Measurements from ENCODE around the gene RPL10A.
"Not testable (repeated sequence)": the region's sequence is repeated elsewhere in the genome, so short reads cannot be mapped to it uniquely, and the experiment has no call there.

The RPL10A gene
- total RNA-seq, result 546 to 1,178 (median 840) reads per million in 9 experiments

DNA sequence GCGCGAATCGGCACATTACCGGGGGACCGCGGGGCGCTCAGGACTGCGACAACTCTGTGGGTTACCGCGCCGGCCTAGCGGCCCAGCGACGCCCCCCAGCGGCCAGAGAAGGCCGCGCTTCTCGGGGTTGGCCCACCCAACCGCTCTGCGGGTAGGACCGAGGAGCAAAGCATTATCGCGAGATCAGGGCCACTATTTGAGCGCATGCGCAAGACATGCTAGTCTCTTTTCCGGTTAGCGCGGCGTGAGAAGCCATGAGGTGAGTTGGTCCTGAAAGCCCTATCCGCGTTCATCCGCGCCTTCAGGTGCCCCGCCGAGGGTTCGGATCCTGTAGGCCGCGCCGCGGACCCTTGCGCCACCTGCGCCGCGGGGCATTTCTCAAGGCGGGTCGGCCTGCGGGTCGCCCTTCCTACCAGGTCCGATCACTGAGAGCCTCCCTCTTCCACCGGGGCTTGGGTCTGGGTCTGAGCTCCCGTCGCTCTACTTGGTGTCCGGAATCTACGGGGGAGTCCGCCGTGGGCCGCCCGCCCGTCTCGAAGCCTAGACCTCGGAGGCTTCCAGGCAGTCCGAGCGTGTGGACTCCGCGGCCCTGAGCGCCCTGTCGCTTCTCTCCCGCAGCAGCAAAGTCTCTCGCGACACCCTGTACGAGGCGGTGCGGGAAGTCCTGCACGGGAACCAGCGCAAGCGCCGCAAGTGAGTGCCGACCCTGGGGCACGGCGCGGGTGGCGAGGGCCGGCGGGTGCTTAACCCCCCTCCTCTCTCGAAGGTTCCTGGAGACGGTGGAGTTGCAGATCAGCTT, at the start of gene RPL10A:
TSS of gene RPL10A (plus strand) at position 221 of the 799 bp plus-strand sequence. CDS start at position 255, 34 bp downstream.
- H3K9me3 Mint-ChIP-seq, result no peaks in the 10 kb centered on the region
- H3K27me3 Mint-ChIP-seq, result no peaks in the 10 kb centered on the region
- peaks cover 31% of the 10 kb centered on the region in 2 donors for H3K4me1 Mint-ChIP-seq (ENCODE audit: low read depth in 2 of 2)
- H3K36me3 Mint-ChIP-seq (ENCODE audit: insufficient read depth), result peaks cover 59% of the 10 kb centered on the region
- peak within 1 kb of the TSS; percentile 97 to 98 for H3K4me3 Mint-ChIP-seq
- peak; percentile 86 for ATAC-seq (replicated peaks)
- DNase-seq, result peak; percentile 93
- peak within 1 kb of the TSS; percentile 97 to 99 for H3K27ac Mint-ChIP-seq

DNA sequence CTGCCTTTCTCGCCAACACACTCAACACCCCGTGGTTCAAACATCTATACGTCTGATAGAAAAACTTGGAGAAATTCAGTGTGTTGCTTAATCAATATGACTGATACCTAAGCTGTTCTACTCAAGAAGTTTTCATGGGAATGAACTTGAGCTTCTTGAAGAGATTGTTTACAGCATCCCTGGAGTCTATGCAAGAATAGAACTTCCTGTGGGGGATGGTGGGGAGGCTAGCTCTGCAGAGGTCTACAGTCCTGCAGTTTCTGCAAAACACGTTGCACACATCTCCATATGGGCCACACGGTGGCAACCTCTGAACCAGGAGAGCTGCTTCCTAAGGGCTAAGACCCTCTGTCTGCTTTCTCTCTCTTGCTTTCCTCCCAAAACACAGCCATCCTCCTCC, 48.8 kb upstream of the RPL10A start:
- H3K36me3 Mint-ChIP-seq (ENCODE audit: insufficient read depth), result peaks cover 50% of the 10 kb centered on the region
- no peaks in the 10 kb centered on the region for H3K9me3 Mint-ChIP-seq
- ATAC-seq (replicated peaks) (no peak), DNase-seq (no peak)
- no peak overlapping the region for H3K4me3 Mint-ChIP-seq
- H3K4me1 Mint-ChIP-seq (ENCODE audit: low read depth in 2 of 2), result peaks cover 15 to 22% of the 10 kb centered on the region in 2 donors
- no peak overlapping the region for H3K27ac Mint-ChIP-seq
- no peaks in the 10 kb centered on the region for H3K27me3 Mint-ChIP-seq

DNA sequence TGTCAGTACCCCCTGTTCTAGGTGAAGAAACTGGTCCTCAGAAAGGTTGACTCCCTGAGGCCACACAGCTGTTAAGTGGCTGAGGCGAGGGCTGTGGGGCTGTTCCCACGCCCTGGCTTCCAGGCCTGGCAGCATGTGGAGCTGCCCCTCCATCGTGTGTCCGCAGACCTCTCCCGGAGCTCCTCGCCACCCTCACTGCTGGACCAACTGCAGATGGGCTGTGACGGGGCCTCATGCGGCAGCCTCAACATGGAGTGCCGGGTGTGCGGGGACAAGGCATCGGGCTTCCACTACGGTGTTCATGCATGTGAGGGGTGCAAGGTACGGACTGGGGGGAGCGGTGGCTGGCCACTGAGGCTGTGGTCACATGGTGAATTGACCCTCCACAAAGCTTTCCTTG, 48.2 kb upstream of the RPL10A start:
- H3K36me3 Mint-ChIP-seq (ENCODE audit: insufficient read depth), result peaks cover 52% of the 10 kb centered on the region
- no peak for ATAC-seq (replicated peaks)
- no peak overlapping the region for H3K4me3 Mint-ChIP-seq
- H3K27ac Mint-ChIP-seq, result no peak overlapping the region
- peaks cover 15 to 19% of the 10 kb centered on the region in 2 donors for H3K4me1 Mint-ChIP-seq (ENCODE audit: low read depth in 2 of 2)
- H3K27me3 Mint-ChIP-seq, result no peaks in the 10 kb centered on the region
- DNase-seq, result no peak
- no peaks in the 10 kb centered on the region for H3K9me3 Mint-ChIP-seq

DNA sequence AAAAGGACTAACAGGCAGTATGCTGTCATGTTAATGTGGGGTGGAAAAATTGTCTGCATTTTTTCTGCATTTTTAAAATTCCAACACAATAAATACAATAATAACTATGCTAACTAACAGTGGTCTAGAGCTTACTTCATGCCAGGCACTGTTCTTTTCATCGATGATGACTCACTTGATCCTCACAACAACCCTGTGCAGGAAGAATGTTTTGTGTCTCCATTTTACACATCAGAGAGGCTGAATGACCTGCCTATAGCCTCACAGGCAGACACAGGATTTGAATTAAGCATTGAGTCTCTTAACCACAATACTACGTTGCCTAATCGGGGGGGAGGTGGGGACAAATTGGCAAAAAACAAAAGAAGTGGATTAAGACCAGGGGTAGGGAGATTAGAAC, 42.9 kb upstream of the RPL10A start:
- ATAC-seq (replicated peaks), result no peak
- peaks cover 41% of the 10 kb centered on the region for H3K36me3 Mint-ChIP-seq (ENCODE audit: insufficient read depth)

DNA sequence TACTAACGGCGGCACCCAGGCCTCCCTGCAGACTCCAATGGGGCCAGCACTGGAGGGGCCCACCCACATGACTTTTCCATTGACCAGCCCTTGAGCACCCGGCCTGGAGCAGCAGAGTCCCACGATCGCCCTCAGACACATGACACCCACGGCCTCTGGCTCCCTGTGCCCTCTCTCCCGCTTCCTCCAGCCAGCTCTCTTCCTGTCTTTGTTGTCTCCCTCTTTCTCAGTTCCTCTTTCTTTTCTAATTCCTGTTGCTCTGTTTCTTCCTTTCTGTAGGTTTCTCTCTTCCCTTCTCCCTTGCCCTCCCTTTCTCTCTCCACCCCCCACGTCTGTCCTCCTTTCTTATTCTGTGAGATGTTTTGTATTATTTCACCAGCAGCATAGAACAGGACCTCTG, 42.1 kb upstream of the RPL10A start:
- no peaks in the 10 kb centered on the region for H3K27me3 Mint-ChIP-seq
- H3K4me3 Mint-ChIP-seq, result no peak overlapping the region
- H3K27ac Mint-ChIP-seq, result no peak overlapping the region
- DNase-seq, result no peak
- H3K36me3 Mint-ChIP-seq (ENCODE audit: insufficient read depth), result peaks cover 38% of the 10 kb centered on the region
- H3K4me1 Mint-ChIP-seq (ENCODE audit: low read depth in 2 of 2), result no peaks in the 10 kb centered on the region
- H3K9me3 Mint-ChIP-seq, result peaks cover 0 to 2% of the 10 kb centered on the region in 2 donors
- ATAC-seq (replicated peaks), result no peak

More for the DNA sequence above, 42.9 kb upstream of the RPL10A start:
- no peak overlapping the region for H3K4me3 Mint-ChIP-seq
- H3K27me3 Mint-ChIP-seq, result no peaks in the 10 kb centered on the region
- DNase-seq, result no peak
- peaks cover 0 to 2% of the 10 kb centered on the region in 2 donors for H3K9me3 Mint-ChIP-seq
- H3K4me1 Mint-ChIP-seq (ENCODE audit: low read depth in 2 of 2), result no peaks in the 10 kb centered on the region
- H3K27ac Mint-ChIP-seq, result no peak overlapping the region

DNA sequence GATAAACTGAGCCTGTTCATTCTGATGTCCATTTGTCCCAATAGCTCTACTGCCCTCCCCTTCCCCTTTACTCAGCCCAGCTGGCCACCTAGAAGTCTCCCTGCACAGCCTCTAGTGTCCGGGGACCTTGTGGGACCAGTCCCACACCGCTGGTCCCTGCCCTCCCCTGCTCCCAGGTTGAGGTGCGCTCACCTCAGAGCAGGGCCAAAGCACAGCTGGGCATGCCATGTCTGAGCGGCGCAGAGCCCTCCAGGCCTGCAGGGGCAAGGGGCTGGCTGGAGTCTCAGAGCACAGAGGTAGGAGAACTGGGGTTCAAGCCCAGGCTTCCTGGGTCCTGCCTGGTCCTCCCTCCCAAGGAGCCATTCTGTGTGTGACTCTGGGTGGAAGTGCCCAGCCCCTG, 40.8 kb upstream of the RPL10A start:
- no peak overlapping the region for H3K27ac Mint-ChIP-seq
- H3K27me3 Mint-ChIP-seq, result no peaks in the 10 kb centered on the region
- H3K9me3 Mint-ChIP-seq, result peaks cover 0 to 2% of the 10 kb centered on the region in 2 donors
- ATAC-seq (replicated peaks) (no peak), DNase-seq (no peak)
- no peak overlapping the region for H3K4me3 Mint-ChIP-seq
- H3K36me3 Mint-ChIP-seq (ENCODE audit: insufficient read depth), result peaks cover 27% of the 10 kb centered on the region
- no peaks in the 10 kb centered on the region for H3K4me1 Mint-ChIP-seq (ENCODE audit: low read depth in 2 of 2)

DNA sequence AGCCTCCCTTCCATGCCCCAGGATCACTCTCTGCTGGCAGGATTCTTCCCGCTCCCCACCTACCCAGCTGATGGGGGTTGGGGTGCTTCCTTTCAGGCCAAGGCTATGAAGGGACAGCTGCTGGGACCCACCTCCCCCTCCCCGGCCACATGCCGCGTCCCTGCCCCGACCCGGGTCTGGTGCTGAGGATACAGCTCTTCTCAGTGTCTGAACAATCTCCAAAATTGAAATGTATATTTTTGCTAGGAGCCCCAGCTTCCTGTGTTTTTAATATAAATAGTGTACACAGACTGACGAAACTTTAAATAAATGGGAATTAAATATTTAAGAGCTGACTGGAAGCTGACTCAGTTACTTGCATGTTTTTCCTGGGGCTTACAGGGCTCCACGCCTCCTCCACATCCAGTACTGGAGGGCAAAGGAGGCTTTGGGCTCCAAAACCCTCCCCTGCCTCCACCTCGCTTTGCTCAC, 40.3 kb upstream of the RPL10A start:
- Mint-ChIP-seq H3K4me1 (ENCODE audit: low read depth in 2 of 2) (no peaks in the 10 kb centered on the region), H3K36me3 (ENCODE audit: insufficient read depth) (peaks cover 23% of the 10 kb centered on the region), H3K9me3 (peaks cover 0 to 2% of the 10 kb centered on the region in 2 donors), H3K27ac (no peak overlapping the region), H3K4me3 (no peak overlapping the region), H3K27me3 (no peaks in the 10 kb centered on the region)
- ATAC-seq (replicated peaks), result no peak
- no peak for DNase-seq

DNA sequence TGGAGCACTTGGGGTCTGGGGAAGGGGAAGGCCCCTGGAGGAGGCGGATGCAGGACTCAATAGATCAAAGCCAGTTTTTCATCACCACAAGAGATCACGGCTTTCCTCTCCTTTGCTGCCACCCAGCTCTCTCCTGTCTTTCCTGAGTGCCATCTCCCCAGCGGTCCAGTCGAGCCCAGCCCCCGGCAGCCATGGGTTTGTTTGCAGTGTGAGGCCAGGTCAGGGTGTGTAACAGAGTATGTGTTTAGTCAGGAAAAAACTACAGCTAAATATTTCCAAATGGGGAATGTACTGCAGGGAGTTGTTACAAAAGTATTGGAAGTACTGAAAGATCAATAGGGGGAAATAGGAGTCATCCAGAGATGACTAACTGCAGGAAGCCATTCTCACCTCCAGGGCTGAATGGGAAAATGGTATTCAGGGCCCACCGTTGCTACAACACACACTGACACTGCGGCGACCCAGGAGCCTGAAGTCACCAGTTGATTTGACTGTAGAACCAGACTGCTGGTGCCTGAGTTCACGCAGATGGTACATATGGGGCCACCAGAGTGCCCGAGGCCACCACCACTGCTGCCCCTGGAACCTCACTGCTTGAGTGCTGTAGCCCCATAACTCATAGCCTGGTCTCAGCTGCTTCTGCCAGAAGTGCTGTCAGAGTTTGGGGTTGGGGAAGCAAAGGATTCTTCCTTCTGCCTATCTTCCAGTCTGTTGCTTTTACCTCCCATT, 39.6 kb upstream of the RPL10A start:
- no peaks in the 10 kb centered on the region for H3K27me3 Mint-ChIP-seq
- peaks cover 0 to 2% of the 10 kb centered on the region in 2 donors for H3K9me3 Mint-ChIP-seq
- no peak for ATAC-seq (replicated peaks)
- H3K4me3 Mint-ChIP-seq, result no peak overlapping the region
- no peak overlapping the region for H3K27ac Mint-ChIP-seq
- no peak for DNase-seq
- H3K36me3 Mint-ChIP-seq (ENCODE audit: insufficient read depth), result peaks cover 16% of the 10 kb centered on the region
- H3K4me1 Mint-ChIP-seq (ENCODE audit: low read depth in 2 of 2), result no peaks in the 10 kb centered on the region

DNA sequence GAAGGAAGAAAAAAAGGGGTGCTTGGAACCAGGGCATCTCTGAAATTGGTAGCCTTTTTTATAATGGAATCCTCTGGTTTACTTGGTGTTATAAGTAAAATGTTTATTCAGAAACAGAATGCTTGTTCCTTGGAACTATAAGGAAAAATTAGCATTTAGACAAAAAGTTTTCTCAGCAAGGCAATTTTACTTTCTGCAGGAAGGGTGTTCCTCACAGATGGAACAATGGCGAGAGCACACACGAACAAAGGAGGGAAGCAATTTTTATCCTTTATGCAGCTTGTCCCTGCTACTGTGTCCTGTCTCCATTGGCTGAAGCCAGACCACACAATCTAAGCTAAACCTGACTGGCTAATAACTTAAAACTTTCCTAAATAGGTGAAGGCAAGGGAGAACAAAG, 38.7 kb upstream of the RPL10A start:
- H3K4me3 Mint-ChIP-seq, result no peak overlapping the region
- H3K27ac Mint-ChIP-seq, result no peak overlapping the region
- H3K9me3 Mint-ChIP-seq, result peaks cover 0 to 2% of the 10 kb centered on the region in 2 donors
- peaks cover 11% of the 10 kb centered on the region for H3K36me3 Mint-ChIP-seq (ENCODE audit: insufficient read depth)
- no peaks in the 10 kb centered on the region for H3K27me3 Mint-ChIP-seq
- ATAC-seq (replicated peaks), result no peak
- H3K4me1 Mint-ChIP-seq (ENCODE audit: low read depth in 2 of 2), result no peaks in the 10 kb centered on the region
- DNase-seq, result no peak

DNA sequence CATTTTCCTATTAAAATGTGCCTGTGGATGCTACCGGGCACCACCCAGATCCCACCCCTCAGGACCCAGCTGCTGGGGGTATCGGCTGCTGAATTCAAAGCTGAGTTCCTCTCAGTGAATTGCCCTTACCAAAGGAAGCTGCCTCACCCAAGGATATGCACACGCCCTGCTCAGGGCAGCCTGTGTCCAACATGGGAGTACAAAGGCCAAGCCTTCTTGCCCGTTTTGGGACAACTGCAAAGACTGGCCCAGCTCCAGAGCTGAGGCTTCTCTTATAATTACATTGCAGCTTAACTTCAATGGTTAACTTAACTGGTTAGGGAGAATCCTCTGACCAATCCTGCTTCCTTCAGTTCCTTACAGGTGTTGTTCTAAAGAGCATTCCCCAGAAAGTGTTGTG, 35.9 kb upstream of the RPL10A start:
- peaks cover 4% of the 10 kb centered on the region for H3K36me3 Mint-ChIP-seq (ENCODE audit: insufficient read depth)
- ATAC-seq (replicated peaks) (no peak), DNase-seq (no peak)
- H3K4me1 Mint-ChIP-seq (ENCODE audit: low read depth in 2 of 2), result no peaks in the 10 kb centered on the region
- H3K9me3 Mint-ChIP-seq, result peaks cover 0 to 2% of the 10 kb centered on the region in 2 donors
- H3K4me3 Mint-ChIP-seq, result no peak overlapping the region
- no peaks in the 10 kb centered on the region for H3K27me3 Mint-ChIP-seq
- no peak overlapping the region for H3K27ac Mint-ChIP-seq

DNA sequence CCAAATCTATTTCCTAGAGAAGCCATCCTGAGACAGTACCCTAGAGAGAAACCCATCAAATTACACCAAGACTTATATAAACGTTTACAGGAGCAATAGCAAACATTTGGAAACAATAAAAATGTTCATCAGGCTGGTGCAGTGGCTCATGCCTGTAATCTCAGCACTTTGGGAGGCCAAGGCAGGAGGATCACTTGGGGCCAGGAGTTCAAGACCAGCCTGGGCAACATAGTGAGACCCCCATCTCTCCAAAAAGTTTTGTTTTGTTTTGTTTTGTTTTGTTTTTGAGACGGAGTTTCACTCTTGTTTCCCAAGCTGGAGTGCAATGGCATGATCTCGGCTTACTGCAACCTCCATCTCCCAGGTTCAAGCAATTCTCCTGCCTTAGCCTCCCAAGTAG, 35.5 kb upstream of the RPL10A start:
- not testable (repeated sequence) for H3K9me3 Mint-ChIP-seq; H3K4me1 Mint-ChIP-seq (ENCODE audit: low read depth in 2 of 2); H3K27me3 Mint-ChIP-seq; H3K27ac Mint-ChIP-seq; H3K36me3 Mint-ChIP-seq (ENCODE audit: insufficient read depth); DNase-seq; H3K4me3 Mint-ChIP-seq; ATAC-seq (replicated peaks)

DNA sequence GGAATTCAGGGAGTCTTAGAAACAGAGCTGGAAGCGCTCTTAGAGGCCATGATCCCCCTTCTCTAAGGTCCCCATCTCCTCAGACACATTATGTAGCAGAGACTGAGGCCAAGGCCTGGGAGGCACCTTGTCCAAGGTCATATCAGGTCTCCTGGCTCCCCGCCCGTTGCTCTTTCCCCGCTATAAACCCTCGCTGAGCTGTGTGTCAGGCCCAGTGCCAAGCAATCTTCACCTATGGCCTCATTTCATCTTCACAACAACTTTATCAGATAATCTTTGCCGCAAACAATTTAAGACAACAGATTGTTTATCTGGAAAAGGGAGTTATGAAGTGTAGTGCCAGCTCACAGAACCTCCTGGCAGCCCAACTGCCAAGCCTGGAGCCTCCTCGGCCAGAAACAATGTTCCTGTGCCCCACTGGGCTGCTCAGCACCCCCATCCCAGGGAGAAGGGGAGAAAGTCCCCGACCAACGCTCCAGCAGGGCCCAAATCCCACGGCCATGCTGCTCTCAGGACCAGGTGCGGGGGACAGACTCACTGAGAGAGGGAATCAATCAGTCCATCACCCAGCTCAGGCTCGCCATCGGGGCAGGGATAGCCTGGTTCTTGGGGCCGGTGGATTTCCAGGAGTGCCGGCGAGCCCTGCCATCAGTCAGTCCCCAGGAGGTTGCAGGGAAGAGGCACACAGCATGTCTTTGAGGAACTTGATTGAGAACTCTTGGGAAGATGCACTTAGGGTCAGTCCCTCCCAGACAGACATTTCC, 32.9 kb upstream of the RPL10A start:
- Mint-ChIP-seq H3K36me3 (ENCODE audit: insufficient read depth) (no peaks in the 10 kb centered on the region), H3K4me1 (ENCODE audit: low read depth in 2 of 2) (no peaks in the 10 kb centered on the region), H3K27ac (peak overlapping the region in 1 of 2 donors; percentile 35), H3K4me3 (no peak overlapping the region), H3K27me3 (no peaks in the 10 kb centered on the region), H3K9me3 (no peaks in the 10 kb centered on the region)
- DNase-seq, result no peak
- ATAC-seq (replicated peaks), result no peak

DNA sequence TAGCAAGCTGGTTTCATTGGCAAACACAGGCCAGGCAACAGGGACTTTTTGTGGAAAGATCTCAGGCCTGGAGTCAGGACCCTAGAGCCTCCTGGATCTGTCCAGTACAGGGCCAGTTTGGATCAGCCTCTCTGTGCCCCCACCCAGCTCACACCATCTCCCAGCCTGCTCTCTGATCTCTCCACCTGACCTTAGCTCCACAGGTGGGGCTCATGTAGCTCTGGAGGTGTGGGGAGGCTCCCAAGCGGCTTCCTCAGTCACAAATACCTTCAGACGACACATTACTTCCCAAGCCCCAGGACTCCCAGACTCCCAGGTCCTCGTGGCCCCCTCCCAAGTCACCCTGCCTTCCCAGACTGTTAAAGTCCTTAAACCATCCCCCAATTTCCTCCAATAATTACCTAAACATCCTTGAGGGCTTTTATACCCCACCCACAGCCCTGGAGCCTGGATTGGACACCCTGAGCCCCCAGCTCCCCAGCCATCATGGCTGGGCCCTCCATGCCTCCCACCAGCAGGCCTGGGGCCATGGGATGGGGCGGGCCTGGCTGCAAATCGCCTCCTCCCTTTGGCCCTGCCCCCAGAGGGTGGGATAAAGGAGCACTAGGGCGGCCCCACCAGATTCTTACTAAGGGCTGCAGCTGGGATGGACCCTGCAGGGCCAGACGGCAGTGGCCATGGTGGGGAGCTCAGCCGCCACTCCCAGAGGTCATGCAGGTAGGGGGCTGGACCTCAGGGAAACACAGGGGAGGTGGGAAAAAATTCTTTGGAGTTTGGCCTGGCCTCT, 31.9 kb upstream of the RPL10A start:
- DNase-seq (no peak), ATAC-seq (replicated peaks) (no peak)
- Mint-ChIP-seq H3K36me3 (ENCODE audit: insufficient read depth) (no peaks in the 10 kb centered on the region), H3K4me1 (ENCODE audit: low read depth in 2 of 2) (no peaks in the 10 kb centered on the region), H3K9me3 (no peaks in the 10 kb centered on the region), H3K4me3 (no peak overlapping the region), H3K27me3 (no peaks in the 10 kb centered on the region), H3K27ac (peak overlapping the region in 1 of 2 donors; percentile 46)

All from effector memory CD8-positive, alpha-beta T cell (primary cell).